Colonic mucosa (tissue), 4 donors: ENCODE results near the gene ZFTA. TPM values are rescaled to one million over a fixed set of nuclear protein-coding genes. Genes with fewer than 3 reads are reported as not detected.

Source experiments
- DNase-seq: peaks from one replicate; pipeline ENCODE4 v3.0.0-alpha.2; 2020
- H3K27ac ChIP-seq: fragments of 200-600 bp; one replicate; pipeline ENCODE4 v1.8.0; 2021
- H3K27me3 ChIP-seq: fragments of 200-600 bp; one replicate; pipeline ENCODE4 v1.8.0; 2021
- H3K36me3 ChIP-seq: fragments of 200-600 bp; one replicate; pipeline ENCODE4 v1.8.0; 2021
- H3K4me1 ChIP-seq: fragments of 200-600 bp; one replicate; pipeline ENCODE4 v1.8.0; 2021; ENCODE audit warnings: mild to moderate bottlenecking
- H3K4me3 ChIP-seq: fragments of 200-600 bp; one replicate; pipeline ENCODE4 v1.8.0; 2021
- H3K9ac ChIP-seq, 2 donors: one replicate each; pipeline ENCODE4 v1.7.0; 2013; ENCODE audit warnings: control low read depth in 2 of 2, low read depth in 2 of 2, low read length in 2 of 2
- H3K9me3 ChIP-seq: fragments of 200-600 bp; one replicate; pipeline ENCODE4 v1.8.0; 2021
- CTCF ChIP-seq: fragments of 200-600 bp; IDR thresholded peaks from one replicate; pipeline ENCODE4 v1.8.0; 2022; ENCODE audit warnings: antibody characterized with exemption, mild to moderate bottlenecking
- intact Hi-C: fragments of 100-400 bp; cut with DNase I; formaldehyde crosslinking; loops from one replicate; pipeline ENCODE4 v1.14.1; 2022
- total RNA-seq, 2 donors: library from RNA; stranded (reverse); fragmentation: NEBNext Ultra II Directional in 1 of 2; extraction: Animal tissue kit (Norgen Biotek cat#: 25700) in 1 of 2; gene quantifications; one replicate each; pipeline ENCODE4 v1.2.1, GENCODE V29; 2021
- donor health status: healthy.
- donor health status: DM: no; HTN: no; CAD: no.
- donor health status: DM: no; HTN: no; CAD: no.

Gene ZFTA
- total RNA-seq, 2 donors from 2014 or later, result 4.8 to 7.0 TPM

- no peak overlapping the region for H3K9ac ChIP-seq
Observed at GRCh38 chr11:63729326-63729725, 39.2 kb downstream of the ZFTA start.

GRCh38 chr11:63720611-63721010 lies 48.0 kb downstream of the ZFTA start:
- intact Hi-C loops, result no loop called here
- Histone ChIP-seq H3K4me1 (no peaks in the 10 kb centered on the region), H3K36me3 (no peaks in the 10 kb centered on the region), H3K27me3 (no peaks in the 10 kb centered on the region), H3K9me3 (no peaks in the 10 kb centered on the region), H3K4me3 (no peak overlapping the region), H3K9ac (no peak overlapping the region), H3K27ac (no peak overlapping the region)
- no peak for TF ChIP-seq CTCF
- DNase-seq, result no peak

More at GRCh38 chr11:63729326-63729725, 39.2 kb downstream of the ZFTA start:
- intact Hi-C loops, result no loop called here
- no peak overlapping the region for H3K4me3 ChIP-seq
- no peaks in the 10 kb centered on the region for H3K27me3 ChIP-seq
- DNase-seq, result no peak
- H3K9me3 ChIP-seq, result no peaks in the 10 kb centered on the region
- no peak overlapping the region for H3K27ac ChIP-seq
- H3K36me3 ChIP-seq, result no peaks in the 10 kb centered on the region
- TF ChIP-seq CTCF, result no peak
- H3K4me1 ChIP-seq, result no peaks in the 10 kb centered on the region

- Histone ChIP-seq H3K36me3 (no peaks in the 10 kb centered on the region), H3K27ac (no peak overlapping the region), H3K9ac (no peak overlapping the region), H3K27me3 (no peaks in the 10 kb centered on the region), H3K4me1 (no peaks in the 10 kb centered on the region), H3K9me3 (no peaks in the 10 kb centered on the region), H3K4me3 (no peak overlapping the region)
- intact Hi-C loops, result no loop called here
- no peak for TF ChIP-seq CTCF
- no peak for DNase-seq
Observed at GRCh38 chr11:63719987-63720386, 48.6 kb downstream of the ZFTA start.

GRCh38 chr11:63719001-63719400 lies 49.6 kb downstream of the ZFTA start:
- Histone ChIP-seq H3K27me3 (no peaks in the 10 kb centered on the region), H3K9me3 (no peaks in the 10 kb centered on the region), H3K36me3 (no peaks in the 10 kb centered on the region), H3K9ac (no peak overlapping the region), H3K4me1 (no peaks in the 10 kb centered on the region), H3K4me3 (no peak overlapping the region), H3K27ac (no peak overlapping the region)
- intact Hi-C loops, result no loop called here
- DNase-seq, result no peak
- no peak for TF ChIP-seq CTCF

Other genes starting within 250 kb of the ZFTA start
- gene PLAAT4, start 232.0 kb downstream of the ZFTA start, total RNA-seq, result 10 to 100 TPM in 1 of 2 donors, 1 to 10 TPM in 1; 9.9 to 40.7 TPM
- 10 to 100 TPM in 1 of 2 donors, 1 to 10 TPM in 1; 1.9 to 11.1 TPM for gene PLAAT2, start 205.4 kb downstream of the ZFTA start, total RNA-seq
- gene PLAAT3, start 154.3 kb downstream of the ZFTA start, total RNA-seq, result 10 to 100 TPM in 1 of 2 donors, 1 to 10 TPM in 1; 3.8 to 13.2 TPM
- gene ATL3, start 97.4 kb downstream of the ZFTA start, total RNA-seq, result 10 to 100 TPM; 38.2 to 55.2 TPM
- 100 to 1,000 TPM; 110 to 128 TPM for gene RTN3, start 87.3 kb downstream of the ZFTA start, total RNA-seq
- gene SPINDOC, start 44.7 kb upstream of the ZFTA start, total RNA-seq, result 10 to 100 TPM in 1 of 2 donors, 1 to 10 TPM in 1; 9.3 to 11.8 TPM
- 10 to 100 TPM; 86.8 to 96.8 TPM for gene MARK2, start 70.3 kb upstream of the ZFTA start, total RNA-seq
- gene RCOR2, start 148.4 kb upstream of the ZFTA start, total RNA-seq, result 1 to 10 TPM; 4.8 to 5.2 TPM
- gene NAA40, start 170.2 kb upstream of the ZFTA start, total RNA-seq, result 10 to 100 TPM; 20.5 to 32.9 TPM
- 100 to 1,000 TPM; 647 to 875 TPM for gene COX8A, start 205.8 kb upstream of the ZFTA start, total RNA-seq
- gene OTUB1, start 217.7 kb upstream of the ZFTA start, total RNA-seq, result 10 to 100 TPM; 78.7 to 82.5 TPM